Endothelial cell of umbilical vein (primary cell): ENCODE results near the gene SLC24A3. TPM values are rescaled to one million over a fixed set of nuclear protein-coding genes. Genes with fewer than 3 reads are reported as not detected.

Source experiments
- BruUV-seq: library from RNA; stranded (reverse); fragments of 400-500 nt; replicated peaks from 2 replicates; lab custom pipeline; 2021; lab: Mats Ljungman, UMichigan
- CTCF ChIA-PET: fragments of 300-600, 350-600 bp; sonication (Branson Sonifier 250); formaldehyde crosslinking; loops from one replicate; lab custom pipeline; 2021; ENCODE audit warnings: antibody characterized with exemption, inconsistent platforms; lab: Charles Lee
- POLR2A ChIA-PET: fragments of 300-600, 350-600 bp; sonication (Branson Sonifier 250); formaldehyde crosslinking; loops from one replicate; lab custom pipeline; 2021; ENCODE audit warnings: antibody characterized with exemption, inconsistent platforms; lab: Charles Lee
- DNase-seq: peaks from one replicate; pipeline ENCODE4 v3.0.0-alpha.2; 2011; ENCODE audit warnings: low read depth, low spot score
- FAIRE-seq: peaks from 2 replicates; lab custom pipeline; 2011; peaks lifted over from hg19 to GRCh38; lab: Jason Lieb, UNC
- H2AFZ ChIP-seq: 2 replicates; pipeline ENCODE4 v1.6.0; 2012; ENCODE audit warnings: low read depth, low read length, control low read depth, inconsistent platforms
- H3K27ac ChIP-seq: 2 replicates; pipeline ENCODE4 v1.5.1; 2011; ENCODE audit warnings: low read depth, mild to moderate bottlenecking, control low read depth, low read length, moderate library complexity; ENCODE audit not compliant: insufficient read depth
- H3K27me3 ChIP-seq, 2 experiments: 2 replicates each; pipeline versions ENCODE4 v1.6.0 to v1.6.1; 2011; ENCODE audit warnings: low read length in 2 of 2, mixed read lengths in 1 of 2; ENCODE audit not compliant: control insufficient read depth in 2 of 2, insufficient read depth in 2 of 2
- H3K36me3 ChIP-seq, 2 experiments: 2 replicates in 1 of 2; 3 replicates in 1 of 2; pipeline ENCODE4 v1.5.1; 2011; ENCODE audit warnings: low read length in 2 of 2, mild to moderate bottlenecking in 1 of 2, moderate library complexity in 1 of 2; ENCODE audit not compliant: control insufficient read depth in 2 of 2, insufficient read depth in 2 of 2; ENCODE audit errors: extremely low read depth in 1 of 2
- H3K4me1 ChIP-seq: 3 replicates; pipeline ENCODE4 v1.5.1; 2011; ENCODE audit warnings: mild to moderate bottlenecking, low read length; ENCODE audit not compliant: control insufficient read depth, insufficient read depth; ENCODE audit errors: extremely low read depth
- H3K4me2 ChIP-seq: 2 replicates; pipeline ENCODE4 v1.6.1; 2011; ENCODE audit warnings: low read length, control low read depth, mixed read lengths; ENCODE audit not compliant: insufficient read depth
- H3K4me3 ChIP-seq, 3 experiments: fragments of 200-600 bp in 1 of 3; sonication (generic), shearing (Covaris generic) in 1 of 3; replicated peaks in 1 of 3; 2 replicates each; pipeline ENCODE4 v1.5.1; 2011 to 2016; ENCODE audit warnings: control low read depth in 3 of 3, low read length in 3 of 3, mild to moderate bottlenecking in 2 of 3, inconsistent platforms in 1 of 3, low read depth in 1 of 3, moderate library complexity in 1 of 3; ENCODE audit not compliant: insufficient read depth in 1 of 3
- H3K79me2 ChIP-seq: 2 replicates; pipeline ENCODE4 v1.6.0; 2012; ENCODE audit warnings: low read length, inconsistent platforms; ENCODE audit not compliant: control insufficient read depth, insufficient read depth
- H3K9ac ChIP-seq: replicated peaks from 2 replicates; pipeline ENCODE3; 2011; ENCODE audit warnings: low read length, control low read depth; ENCODE audit not compliant: insufficient read depth; ENCODE audit errors: extremely low read depth
- H3K9me1 ChIP-seq: replicated peaks from 3 replicates; pipeline ENCODE4 v1.6.0; 2011; ENCODE audit warnings: mild to moderate bottlenecking, low read length; ENCODE audit not compliant: control insufficient read depth, insufficient read depth; ENCODE audit errors: extremely low read depth
- H3K9me3 ChIP-seq: replicated peaks from 2 replicates; pipeline ENCODE4 v1.5.1; 2012; ENCODE audit warnings: low read length, inconsistent platforms; ENCODE audit not compliant: control insufficient read depth, insufficient read depth
- H4K20me1 ChIP-seq: replicated peaks from 2 replicates; pipeline ENCODE3; 2011; ENCODE audit warnings: mild to moderate bottlenecking, low read length; ENCODE audit not compliant: control insufficient read depth, insufficient read depth; ENCODE audit errors: extremely low read depth
- EZH2 ChIP-seq: IDR thresholded peaks from 2 replicates; pipeline ENCODE4 v1.6.1; 2012; ENCODE audit warnings: borderline replicate concordance, low read depth, mild to moderate bottlenecking, moderate library complexity, low read length, inconsistent platforms; ENCODE audit not compliant: severe bottlenecking
- GATA2 ChIP-seq: IDR thresholded peaks from 2 replicates; pipeline ENCODE4 v1.7.0; 2011; ENCODE audit warnings: low read depth, mild to moderate bottlenecking, moderate library complexity, mixed read lengths, low read length; ENCODE audit not compliant: insufficient read length, insufficient read depth
- JUN ChIP-seq: IDR thresholded peaks from 2 replicates; pipeline ENCODE4 v1.6.1; 2011; ENCODE audit warnings: borderline replicate concordance, low read depth; ENCODE audit not compliant: insufficient read length, insufficient read depth
- MYC ChIP-seq: IDR thresholded peaks from one replicate; pipeline ENCODE4 v1.6.1; 2011; ENCODE audit warnings: mild to moderate bottlenecking, low read depth, low read length
- POLR2A ChIP-seq: IDR thresholded peaks from 2 replicates; pipeline ENCODE4 v1.6.1; 2012; ENCODE audit warnings: low read depth, mild to moderate bottlenecking, control low read depth, low read length
- POLR2AphosphoS5 ChIP-seq: IDR thresholded peaks from 2 replicates; pipeline ENCODE4 v1.6.1; 2012; ENCODE audit warnings: low read depth, mild to moderate bottlenecking, control low read depth, low read length, moderate library complexity; ENCODE audit not compliant: insufficient read depth
- dilution Hi-C: fragments of 300-500 bp; cut with MboI; formaldehyde crosslinking; loops from one replicate; pipeline ENCODE4 v1.15.0; 2019; ENCODE audit warnings: low sequenced_read_pairs; ENCODE audit not compliant: extremely low pct_ligation_motif_present
- intact Hi-C: fragments of 100-400 bp; cut with micrococcal nuclease; formaldehyde crosslinking; loops from one replicate; pipeline ENCODE4 v1.10.0; 2022
- polyA plus RNA-seq, 4 experiments: library from polyadenylated mRNA; depleted of rRNA in 3 of 4; stranded (reverse) in 3 of 4; unstranded in 1 of 4; fragments of >200 nt; gene quantifications; 2 replicates each; pipeline versions ENCODE4 v1.2.1 to v1.2.3, GENCODE V29; 2011 to 2012; ENCODE audit warnings: missing spikeins in 1 of 4
- total RNA-seq: library from RNA; stranded (reverse); gene quantifications from 2 replicates; pipeline ENCODE4 v1.2.3, GENCODE V29; 2021
- TF ChIP-seq, protein P1 (sequence below), 2 donors: IDR thresholded peaks; 1 replicate in 1 of 2; 2 replicates in 1 of 2; pipeline ENCODE4 v1.5.1; 2011; ENCODE audit warnings: low read length in 2 of 2, mild to moderate bottlenecking in 2 of 2, moderate library complexity in 2 of 2, control low read depth in 1 of 2, inconsistent platforms in 1 of 2, low read depth in 1 of 2; ENCODE audit not compliant: insufficient read depth in 1 of 2; ENCODE audit errors: extremely low read depth in 1 of 2

The SLC24A3 gene
- total and polyA plus RNA-seq, 2 donors (not counting 3 experiments of a cell fraction or from before 2014, with no cell fraction given): not detected

- CTCF ChIA-PET: no interaction called here
- Histone ChIP-seq H4K20me1 (no peaks in the 10 kb centered on the region), H3K4me3 (no peak overlapping the region), H3K36me3 (no peaks in the 10 kb centered on the region), H3K4me1 (no peaks in the 10 kb centered on the region), H3K9ac (no peak overlapping the region), H3K27ac (no peak overlapping the region), H3K9me3 (no peaks in the 10 kb centered on the region), H3K79me2 (no peaks in the 10 kb centered on the region), H3K4me2 (no peak overlapping the region), H3K27me3 (no peaks in the 10 kb centered on the region), H2AFZ (no peak overlapping the region), H3K9me1 (no peaks in the 10 kb centered on the region)
- DNase-seq (no peak), FAIRE-seq (no peak)
- BruUV-seq: no TSS peak
- TF ChIP-seq POLR2AphosphoS5 (no peak), POLR2A (no peak), EZH2 (no peak), MYC (no peak), JUN (no peak), GATA2 (no peak)
- TF ChIP-seq, protein P1, sequence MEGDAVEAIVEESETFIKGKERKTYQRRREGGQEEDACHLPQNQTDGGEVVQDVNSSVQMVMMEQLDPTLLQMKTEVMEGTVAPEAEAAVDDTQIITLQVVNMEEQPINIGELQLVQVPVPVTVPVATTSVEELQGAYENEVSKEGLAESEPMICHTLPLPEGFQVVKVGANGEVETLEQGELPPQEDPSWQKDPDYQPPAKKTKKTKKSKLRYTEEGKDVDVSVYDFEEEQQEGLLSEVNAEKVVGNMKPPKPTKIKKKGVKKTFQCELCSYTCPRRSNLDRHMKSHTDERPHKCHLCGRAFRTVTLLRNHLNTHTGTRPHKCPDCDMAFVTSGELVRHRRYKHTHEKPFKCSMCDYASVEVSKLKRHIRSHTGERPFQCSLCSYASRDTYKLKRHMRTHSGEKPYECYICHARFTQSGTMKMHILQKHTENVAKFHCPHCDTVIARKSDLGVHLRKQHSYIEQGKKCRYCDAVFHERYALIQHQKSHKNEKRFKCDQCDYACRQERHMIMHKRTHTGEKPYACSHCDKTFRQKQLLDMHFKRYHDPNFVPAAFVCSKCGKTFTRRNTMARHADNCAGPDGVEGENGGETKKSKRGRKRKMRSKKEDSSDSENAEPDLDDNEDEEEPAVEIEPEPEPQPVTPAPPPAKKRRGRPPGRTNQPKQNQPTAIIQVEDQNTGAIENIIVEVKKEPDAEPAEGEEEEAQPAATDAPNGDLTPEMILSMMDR (IDR thresholded peaks at IDR 0.05; ENCODE audit: extremely low read depth in 1 of 2, insufficient read depth in 1 of 2, low read depth in 1 of 2, low read length in 2 of 2): no peak
- intact Hi-C loops: no loop called here
- dilution Hi-C loops: no loop called here
- POLR2A ChIA-PET: no interaction called here
These were observed 247.9 kb downstream of the SLC24A3 start for GRCh38 chr20:19460386-19460785.
